IPS-18c (cell line): ENCODE measurements around the gene SEPTIN5.
"Not testable (repeated sequence)": the region's sequence is repeated elsewhere in the genome, so short reads cannot be mapped to it uniquely, and the experiment has no call there.

Experiments used
- H3K4me3 ChIP-seq: 2 replicates; pipeline ENCODE4 v1.7.0; 2013; ENCODE audit warnings: low read depth, mild to moderate bottlenecking, low read length, moderate library complexity; ENCODE audit not compliant: insufficient read depth
- H3K9me3 ChIP-seq: one replicate; pipeline ENCODE4 v1.6.1; 2013; ENCODE audit warnings: mild to moderate bottlenecking, low read length, moderate library complexity; ENCODE audit not compliant: control insufficient read depth, insufficient read depth

Gene SEPTIN5

GRCh38 chr22:19723983-19724827 lies 9.9 kb downstream of the SEPTIN5 start:
- H3K9me3 ChIP-seq: peaks cover 4% of the 10 kb centered on the region
- peak overlapping the region; percentile 34; the same call in 1 of the 2 replicates for H3K4me3 ChIP-seq

- H3K4me3 ChIP-seq: 0 out of 2 replicates have a peak overlapping the region, but pooled peaks have one; percentile 20
- H3K9me3 ChIP-seq: peaks cover 4% of the 10 kb centered on the region
Measured at GRCh38 chr22:19724927-19725661, 10.8 kb downstream of the SEPTIN5 start.

- H3K9me3 ChIP-seq: not testable (repeated sequence)
Measured at GRCh38 chr22:19726064-19726788, 11.9 kb downstream of the SEPTIN5 start.

GRCh38 chr22:19727310-19728150 lies 13.2 kb downstream of the SEPTIN5 start:
- Histone ChIP-seq H3K4me3 (no peak overlapping the region), H3K9me3 (no peaks in the 10 kb centered on the region)

More at GRCh38 chr22:19726064-19726788, 11.9 kb downstream of the SEPTIN5 start:
- H3K4me3 ChIP-seq: not testable (repeated sequence)

- Histone ChIP-seq H3K4me3 (no peak overlapping the region), H3K9me3 (no peaks in the 10 kb centered on the region)
Measured at GRCh38 chr22:19728271-19728670, 14.0 kb downstream of the SEPTIN5 start.

GRCh38 chr22:19728836-19729235 lies 14.5 kb downstream of the SEPTIN5 start:
- no peak overlapping the region for H3K4me3 ChIP-seq
- H3K9me3 ChIP-seq: no peaks in the 10 kb centered on the region

GRCh38 chr22:19729507-19729906 lies 15.2 kb downstream of the SEPTIN5 start:
- no peak overlapping the region for H3K4me3 ChIP-seq

GRCh38 chr22:19730198-19730597 lies 15.9 kb downstream of the SEPTIN5 start:
- Histone ChIP-seq H3K9me3 (no peaks in the 10 kb centered on the region), H3K4me3 (peak overlapping the region; percentile 53; the same call in 1 of the 2 replicates)

More at GRCh38 chr22:19729507-19729906, 15.2 kb downstream of the SEPTIN5 start:
- no peaks in the 10 kb centered on the region for H3K9me3 ChIP-seq

GRCh38 chr22:19730655-19731360 lies 16.5 kb downstream of the SEPTIN5 start:
- Histone ChIP-seq H3K4me3 (peak overlapping the region; percentile 53), H3K9me3 (no peaks in the 10 kb centered on the region)

- Histone ChIP-seq H3K4me3 (no peak overlapping the region), H3K9me3 (no peaks in the 10 kb centered on the region)
Measured at GRCh38 chr22:19731361-19732135, 17.2 kb downstream of the SEPTIN5 start.

GRCh38 chr22:19732403-19733113 lies 18.3 kb downstream of the SEPTIN5 start:
- H3K4me3 ChIP-seq: no peak overlapping the region

GRCh38 chr22:19733755-19734154 lies 19.5 kb downstream of the SEPTIN5 start:
- H3K9me3 ChIP-seq: no peaks in the 10 kb centered on the region
- H3K4me3 ChIP-seq: no peak overlapping the region

More at GRCh38 chr22:19732403-19733113, 18.3 kb downstream of the SEPTIN5 start:
- no peaks in the 10 kb centered on the region for H3K9me3 ChIP-seq

GRCh38 chr22:19734163-19734562 lies 19.9 kb downstream of the SEPTIN5 start:
- H3K4me3 ChIP-seq: no peak overlapping the region
- no peaks in the 10 kb centered on the region for H3K9me3 ChIP-seq

GRCh38 chr22:19734837-19735382 lies 20.6 kb downstream of the SEPTIN5 start:
- Histone ChIP-seq H3K4me3 (no peak overlapping the region), H3K9me3 (no peaks in the 10 kb centered on the region)
